Measurements from ENCODE around the gene SLC40A1.

SLC40A1 gene

GRCh38 chr2:189551808-189552207, 28.8 kb downstream of the SLC40A1 start:
- TF ChIP-seq, protein P1, sequence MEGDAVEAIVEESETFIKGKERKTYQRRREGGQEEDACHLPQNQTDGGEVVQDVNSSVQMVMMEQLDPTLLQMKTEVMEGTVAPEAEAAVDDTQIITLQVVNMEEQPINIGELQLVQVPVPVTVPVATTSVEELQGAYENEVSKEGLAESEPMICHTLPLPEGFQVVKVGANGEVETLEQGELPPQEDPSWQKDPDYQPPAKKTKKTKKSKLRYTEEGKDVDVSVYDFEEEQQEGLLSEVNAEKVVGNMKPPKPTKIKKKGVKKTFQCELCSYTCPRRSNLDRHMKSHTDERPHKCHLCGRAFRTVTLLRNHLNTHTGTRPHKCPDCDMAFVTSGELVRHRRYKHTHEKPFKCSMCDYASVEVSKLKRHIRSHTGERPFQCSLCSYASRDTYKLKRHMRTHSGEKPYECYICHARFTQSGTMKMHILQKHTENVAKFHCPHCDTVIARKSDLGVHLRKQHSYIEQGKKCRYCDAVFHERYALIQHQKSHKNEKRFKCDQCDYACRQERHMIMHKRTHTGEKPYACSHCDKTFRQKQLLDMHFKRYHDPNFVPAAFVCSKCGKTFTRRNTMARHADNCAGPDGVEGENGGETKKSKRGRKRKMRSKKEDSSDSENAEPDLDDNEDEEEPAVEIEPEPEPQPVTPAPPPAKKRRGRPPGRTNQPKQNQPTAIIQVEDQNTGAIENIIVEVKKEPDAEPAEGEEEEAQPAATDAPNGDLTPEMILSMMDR (IDR thresholded peaks at IDR 0.05; ENCODE audit: insufficient read depth, low read length, poor library complexity, severe bottlenecking) = no peak
- Histone ChIP-seq H3K27me3 (replicated peaks; ENCODE audit: control insufficient read depth, insufficient read depth, low read length) (no peaks in the 10 kb centered on the region), H3K36me3 (ENCODE audit: control insufficient read depth, insufficient read depth, low read length) (no peaks in the 10 kb centered on the region)

DNA sequence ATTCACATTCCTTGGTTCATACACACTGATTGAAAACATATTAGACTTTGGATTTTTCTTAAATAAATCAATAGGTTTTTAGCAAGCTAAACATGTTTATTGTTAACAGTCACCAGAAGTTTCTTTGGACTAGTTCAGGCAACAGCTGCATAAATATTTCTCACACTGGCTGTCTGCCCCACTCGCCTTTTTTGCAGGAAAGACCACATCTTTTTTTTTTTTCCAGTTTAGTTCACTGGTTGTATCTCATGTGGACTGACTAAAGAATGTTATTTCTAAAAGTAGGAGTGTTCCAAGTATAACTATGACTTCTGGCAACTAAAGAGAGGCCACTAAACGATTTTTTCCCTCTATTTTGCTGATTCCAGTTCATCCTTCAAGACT, 31.1 kb downstream of the SLC40A1 start:
- DNase-seq (ENCODE audit: extremely low read depth, insufficient read length) = no peak
- Histone ChIP-seq H3K27me3 (replicated peaks; ENCODE audit: control insufficient read depth, insufficient read depth, low read length) (no peaks in the 10 kb centered on the region), H3K36me3 (ENCODE audit: control insufficient read depth, insufficient read depth, low read length) (no peaks in the 10 kb centered on the region), H3K4me3 (replicated peaks; ENCODE audit: low read depth, low read length) (no peak overlapping the region)
- TF ChIP-seq, protein P1 (IDR thresholded peaks at IDR 0.05; ENCODE audit: insufficient read depth, low read length, poor library complexity, severe bottlenecking) = no peak

More at GRCh38 chr2:189551808-189552207, 28.8 kb downstream of the SLC40A1 start:
- no peak for DNase-seq (ENCODE audit: extremely low read depth, insufficient read length)
- H3K4me3 ChIP-seq (replicated peaks; ENCODE audit: low read depth, low read length) = no peak overlapping the region

DNA sequence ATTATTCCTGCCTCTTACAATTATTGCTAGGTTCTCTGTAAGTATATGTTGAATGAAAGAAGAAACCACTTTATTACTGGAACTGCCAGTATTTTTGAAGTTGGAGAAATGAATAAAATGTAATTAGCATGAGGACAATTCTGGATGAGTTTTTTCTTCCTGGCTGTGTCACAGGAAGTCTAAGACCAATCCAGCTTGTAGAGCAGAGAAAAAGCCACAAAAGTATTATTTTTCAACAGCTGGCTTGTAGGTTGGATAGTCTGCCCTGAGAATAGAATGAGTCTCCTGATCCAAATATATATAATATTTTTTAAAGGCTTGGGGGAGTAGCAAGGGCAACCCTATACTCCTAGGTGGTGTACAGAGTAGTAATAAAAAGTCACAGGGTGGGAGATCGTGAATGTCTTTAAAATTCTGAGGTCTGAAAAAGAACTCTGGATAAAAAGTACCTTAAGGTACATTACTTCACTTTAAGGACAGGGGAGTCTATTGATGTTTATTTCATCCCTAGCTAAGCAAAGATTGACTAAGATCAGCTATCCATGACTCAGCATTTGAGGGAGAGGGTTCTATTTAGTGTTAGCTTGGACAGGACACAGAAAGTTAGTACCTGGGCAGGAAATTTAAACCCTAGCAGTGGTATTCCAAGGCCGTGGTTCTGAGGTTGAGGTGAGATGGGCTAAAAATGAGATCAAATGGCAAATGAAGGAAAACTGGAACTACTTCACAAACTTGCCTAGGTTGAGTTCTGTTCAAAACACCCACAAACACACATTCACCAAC, 31.7 kb downstream of the SLC40A1 start:
- H3K27me3 ChIP-seq (replicated peaks; ENCODE audit: control insufficient read depth, insufficient read depth, low read length) = no peaks in the 10 kb centered on the region
- no peak for DNase-seq (ENCODE audit: extremely low read depth, insufficient read length)
- H3K4me3 ChIP-seq (replicated peaks; ENCODE audit: low read depth, low read length) = no peak overlapping the region
- TF ChIP-seq, protein P1 (IDR thresholded peaks at IDR 0.05; ENCODE audit: insufficient read depth, low read length, poor library complexity, severe bottlenecking) = no peak
- no peaks in the 10 kb centered on the region for H3K36me3 ChIP-seq (ENCODE audit: control insufficient read depth, insufficient read depth, low read length)

DNA sequence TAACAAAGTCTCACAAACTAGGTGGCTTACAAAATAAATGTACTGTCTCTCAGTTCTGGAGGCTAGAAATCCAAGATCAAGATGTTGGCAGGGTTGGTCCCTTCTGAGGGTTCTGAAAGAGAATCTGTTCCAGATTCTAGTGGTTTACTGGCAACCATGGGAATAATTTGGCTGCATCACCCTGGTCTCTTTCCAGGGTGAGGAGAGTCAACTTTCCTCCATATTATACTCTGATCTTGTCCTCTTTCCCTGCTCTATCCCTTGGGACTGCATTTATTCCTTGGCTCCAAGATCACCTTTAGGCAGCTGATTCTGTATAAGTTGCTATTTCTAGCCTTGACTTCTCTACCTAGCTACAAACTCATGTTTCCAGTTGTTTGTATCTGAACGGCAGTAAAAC, 35.2 kb downstream of the SLC40A1 start:
- TF ChIP-seq, protein P1 (IDR thresholded peaks at IDR 0.05; ENCODE audit: insufficient read depth, low read length, poor library complexity, severe bottlenecking) = no peak
- H3K4me3 ChIP-seq (replicated peaks; ENCODE audit: low read depth, low read length) = no peak overlapping the region
- H3K27me3 ChIP-seq (replicated peaks; ENCODE audit: control insufficient read depth, insufficient read depth, low read length) = no peaks in the 10 kb centered on the region
- no peak for DNase-seq (ENCODE audit: extremely low read depth, insufficient read length)
- no peaks in the 10 kb centered on the region for H3K36me3 ChIP-seq (ENCODE audit: control insufficient read depth, insufficient read depth, low read length)

GRCh38 chr2:189544318-189545042, 36.1 kb downstream of the SLC40A1 start:
- Histone ChIP-seq H3K36me3 (ENCODE audit: control insufficient read depth, insufficient read depth, low read length) (no peaks in the 10 kb centered on the region), H3K4me3 (replicated peaks; ENCODE audit: low read depth, low read length) (no peak overlapping the region), H3K27me3 (replicated peaks; ENCODE audit: control insufficient read depth, insufficient read depth, low read length) (no peaks in the 10 kb centered on the region)
- DNase-seq (ENCODE audit: extremely low read depth, insufficient read length) = no peak
- TF ChIP-seq, protein P1 (IDR thresholded peaks at IDR 0.05; ENCODE audit: insufficient read depth, low read length, poor library complexity, severe bottlenecking) = no peak

Data from GM06990 (cell line).